GM19395 (cell line): ENCODE measurements around the gene CFAP299.
A peak's percentile ranks its signal among the peaks of the same experiment; 100 is the strongest.

ENCODE experiments used
- ATAC-seq: cut with Tn5 transposase; IDR thresholded peaks from one replicate; pipeline ENCODE4 v1.9.1; 2021; ENCODE audit warnings: mild to moderate bottlenecking, moderate library complexity; ENCODE audit not compliant: unreplicated experiment

CFAP299 gene

DNA sequence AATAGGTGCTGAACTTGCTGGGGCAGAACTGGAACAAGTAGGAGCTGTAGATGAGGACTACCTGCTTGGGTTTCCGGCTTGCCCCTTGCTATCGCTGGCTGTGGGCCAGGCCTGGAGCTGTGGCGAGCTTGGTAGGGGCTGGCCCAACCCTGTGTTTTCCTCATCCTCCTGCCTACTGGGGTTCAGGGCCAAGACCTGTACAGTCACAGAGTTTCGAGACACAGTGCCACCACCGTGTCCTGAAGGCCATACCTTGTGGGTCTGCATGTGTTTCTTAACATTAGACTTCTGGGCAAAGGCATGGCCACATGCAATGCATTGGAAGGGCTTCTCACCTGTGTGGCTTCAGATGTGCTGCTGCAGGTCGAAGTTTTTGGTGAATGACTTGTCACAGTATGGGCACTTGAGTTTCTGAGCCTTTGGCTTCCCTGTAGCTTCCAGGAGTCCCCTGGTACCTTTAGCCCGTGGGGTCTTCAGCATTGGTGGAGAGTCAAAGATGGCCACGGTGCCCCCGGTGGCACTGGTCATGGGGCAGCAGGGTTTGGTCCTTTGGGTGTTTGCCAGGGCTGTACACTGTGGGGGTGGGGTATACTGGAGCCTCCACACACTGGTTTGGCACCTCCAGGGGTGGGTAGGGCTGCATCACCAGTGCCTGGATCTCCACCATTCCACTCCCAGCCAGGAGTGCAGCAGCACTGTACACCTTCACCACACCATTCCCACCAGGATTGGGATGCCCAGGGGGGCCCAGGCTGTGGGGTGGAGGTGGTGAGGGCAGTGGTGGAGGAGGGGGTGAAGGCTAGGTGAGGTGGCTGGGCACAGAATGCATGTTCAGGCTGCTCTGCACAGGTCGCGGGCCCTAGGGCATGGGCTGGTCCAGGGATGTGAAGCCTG lies 52.1 kb downstream of the CFAP299 start:
- no peak for ATAC-seq

DNA sequence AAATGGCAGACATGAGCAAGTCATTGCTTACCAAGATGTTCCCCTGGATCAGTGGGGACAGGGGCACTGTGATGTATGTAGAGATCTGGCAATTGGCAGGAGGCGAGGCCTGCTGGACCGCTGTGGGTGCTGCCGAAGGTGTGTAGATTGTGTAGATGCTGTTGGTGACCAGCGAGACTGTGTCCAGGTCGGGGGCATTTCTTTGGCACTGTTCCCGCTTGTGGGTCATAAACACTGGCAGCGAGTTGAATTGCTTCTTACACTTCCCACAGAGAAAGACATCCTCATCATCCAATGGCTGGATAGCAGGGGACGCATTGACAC lies 52.7 kb downstream of the CFAP299 start:
- ATAC-seq, result no peak

DNA sequence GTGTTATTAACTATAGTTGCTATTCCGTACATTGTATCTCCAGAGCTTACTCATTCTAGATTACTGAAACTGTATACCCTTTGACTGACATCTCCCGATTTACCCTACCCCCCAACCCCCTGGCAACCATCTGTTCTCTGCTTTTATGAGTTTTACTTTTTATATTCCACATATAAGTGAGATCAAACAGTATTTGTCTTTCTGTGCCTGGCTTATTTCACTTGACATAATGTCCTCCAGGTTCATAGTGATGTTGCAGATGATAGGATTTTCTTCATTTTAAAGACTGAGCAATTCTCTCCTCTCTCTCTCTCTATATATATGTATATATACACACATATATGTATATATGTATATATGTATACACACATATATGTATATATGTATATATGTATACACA lies 54.6 kb downstream of the CFAP299 start:
- no peak for ATAC-seq

DNA sequence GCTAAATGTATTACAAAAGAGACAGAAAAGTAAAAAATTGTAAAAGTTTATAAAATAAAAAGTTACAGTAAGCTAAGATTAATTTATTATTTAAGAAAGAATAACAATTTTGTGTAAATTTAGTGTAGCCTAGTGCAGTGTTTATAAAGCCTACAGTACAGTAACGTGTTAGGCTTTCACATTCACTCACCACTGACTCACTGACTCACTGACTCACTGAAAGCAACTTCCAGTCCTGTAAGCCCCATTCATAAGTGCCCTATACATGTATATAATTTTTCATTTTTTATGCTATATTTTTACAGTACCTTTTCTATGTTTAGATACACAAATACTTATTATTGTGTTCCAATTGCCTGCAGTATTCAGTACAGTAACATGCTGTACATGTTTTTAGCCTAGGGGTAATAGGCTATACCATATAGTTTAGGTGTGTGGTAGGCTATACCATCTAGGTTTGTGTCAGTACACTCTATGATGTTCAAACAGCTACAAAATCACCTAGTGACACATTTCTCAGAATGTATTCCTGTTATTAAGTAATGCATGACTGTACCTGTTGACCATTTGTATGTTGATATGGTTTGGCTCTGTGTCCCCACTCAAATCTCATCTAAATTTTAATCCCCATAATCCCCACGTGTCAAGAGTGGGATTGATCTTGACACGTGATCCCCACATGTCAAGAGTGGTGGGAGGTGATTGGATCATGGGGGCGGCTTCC lies 57.9 kb downstream of the CFAP299 start:
- ATAC-seq, result peak; percentile 78

DNA sequence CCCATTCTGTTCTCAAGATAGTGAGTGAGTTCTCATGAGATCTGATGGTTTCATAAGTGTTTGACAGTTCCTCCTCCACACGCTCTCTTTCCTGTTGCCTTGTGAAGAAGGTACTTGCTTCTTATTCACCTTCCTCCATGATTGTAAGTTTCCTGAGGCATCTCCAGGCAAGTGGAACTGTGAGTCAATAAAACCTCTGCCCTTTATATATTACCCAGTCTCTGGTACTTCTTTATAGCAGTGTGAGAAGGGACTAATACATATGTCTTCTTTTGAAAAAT lies 58.4 kb downstream of the CFAP299 start:
- ATAC-seq, result no peak

DNA sequence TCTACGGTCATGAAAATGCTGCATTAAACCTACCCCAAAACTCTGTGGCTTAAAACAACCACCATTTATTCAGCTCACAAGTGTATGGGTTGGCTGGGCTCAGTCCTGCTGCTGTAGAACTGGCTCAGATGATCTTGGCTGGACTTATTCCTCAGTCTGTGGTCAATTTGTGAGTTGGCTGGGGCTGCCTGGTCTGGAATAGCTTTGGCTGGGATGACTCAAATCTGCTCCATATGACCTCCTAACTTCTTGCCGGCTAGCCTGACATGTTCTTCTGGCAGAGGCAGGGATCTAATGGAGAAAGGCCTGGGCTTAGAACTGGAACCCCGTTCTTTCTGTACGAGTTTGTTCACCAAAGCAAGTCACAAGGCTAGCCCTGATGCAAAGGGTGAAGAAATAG lies 71.7 kb downstream of the CFAP299 start:
- no peak for ATAC-seq

DNA sequence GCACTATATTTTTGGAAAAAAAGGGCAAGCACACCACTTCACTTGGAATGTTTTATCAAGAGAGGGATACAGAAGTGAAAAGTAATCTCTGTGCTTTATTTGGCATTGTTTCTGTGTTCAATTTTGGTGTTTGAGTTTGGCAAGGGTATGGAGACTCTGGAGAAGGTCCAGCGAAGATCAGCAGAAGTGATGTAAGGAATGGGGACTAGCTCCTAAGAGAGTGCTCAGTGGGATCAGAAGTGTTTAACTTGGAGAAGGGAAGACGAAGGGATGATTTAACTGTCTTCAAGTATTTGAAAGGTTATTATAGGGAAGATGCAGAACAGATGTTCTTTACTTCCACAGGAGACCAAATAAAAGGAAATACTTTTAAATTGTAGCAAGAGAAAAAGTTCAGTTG lies 74.3 kb downstream of the CFAP299 start:
- no peak for ATAC-seq

DNA sequence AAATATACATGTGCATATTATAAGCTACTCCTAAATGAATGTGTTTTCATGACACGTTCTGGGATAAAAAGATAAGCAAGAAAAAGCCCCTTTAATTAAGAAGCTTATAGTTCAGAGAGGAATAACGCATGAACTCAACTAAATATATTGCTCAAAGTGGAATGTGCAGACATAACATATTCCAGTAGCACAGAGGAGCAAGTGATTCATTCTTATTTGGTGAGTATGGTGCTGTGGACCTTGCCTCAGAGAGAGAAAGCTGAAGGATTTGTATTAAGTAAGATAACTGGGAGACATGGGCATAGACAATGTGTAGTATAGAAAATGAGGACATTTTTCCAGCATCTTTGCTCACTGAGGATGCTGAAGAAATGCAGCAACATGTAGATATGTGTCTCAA lies 76.8 kb downstream of the CFAP299 start:
- no peak for ATAC-seq

DNA sequence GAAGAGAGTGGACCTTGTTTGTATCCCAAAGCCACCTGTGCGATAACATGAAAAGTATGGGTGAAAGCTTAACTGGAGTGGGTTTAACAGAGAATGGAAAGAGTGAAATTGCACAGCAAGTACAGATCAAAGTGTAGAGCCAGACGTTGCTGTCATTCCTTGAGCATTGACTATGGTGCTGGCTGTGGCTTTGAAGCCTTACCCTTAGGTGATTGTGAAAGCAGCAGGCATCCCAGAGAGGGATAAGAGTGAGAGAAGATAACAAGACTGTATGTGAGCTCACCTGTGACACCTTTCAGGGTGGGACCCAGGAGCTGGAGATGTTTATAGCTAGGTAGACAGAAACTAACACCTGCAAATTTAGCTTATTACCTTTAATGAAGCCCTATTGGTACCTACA lies 77.6 kb downstream of the CFAP299 start:
- ATAC-seq, result no peak

DNA sequence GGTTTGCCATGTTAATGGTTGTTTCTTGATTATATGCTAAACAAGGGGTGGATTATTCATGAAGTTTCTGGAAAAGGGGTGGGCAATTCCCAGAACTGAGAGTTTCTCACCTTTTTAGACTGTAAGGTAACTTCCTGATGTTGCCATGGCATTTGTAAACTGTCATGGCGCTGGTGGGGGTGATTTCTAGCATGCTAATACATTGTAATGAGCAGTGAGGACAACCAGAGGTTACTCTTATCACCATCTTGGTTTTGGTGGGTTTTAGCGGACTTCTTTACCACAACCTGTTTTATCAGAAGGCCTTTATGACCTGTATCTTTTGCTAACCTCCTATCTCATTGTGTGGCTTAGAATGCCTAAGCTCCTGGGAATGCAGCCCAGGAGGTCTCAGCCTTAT lies 81.5 kb downstream of the CFAP299 start:
- no peak for ATAC-seq

DNA sequence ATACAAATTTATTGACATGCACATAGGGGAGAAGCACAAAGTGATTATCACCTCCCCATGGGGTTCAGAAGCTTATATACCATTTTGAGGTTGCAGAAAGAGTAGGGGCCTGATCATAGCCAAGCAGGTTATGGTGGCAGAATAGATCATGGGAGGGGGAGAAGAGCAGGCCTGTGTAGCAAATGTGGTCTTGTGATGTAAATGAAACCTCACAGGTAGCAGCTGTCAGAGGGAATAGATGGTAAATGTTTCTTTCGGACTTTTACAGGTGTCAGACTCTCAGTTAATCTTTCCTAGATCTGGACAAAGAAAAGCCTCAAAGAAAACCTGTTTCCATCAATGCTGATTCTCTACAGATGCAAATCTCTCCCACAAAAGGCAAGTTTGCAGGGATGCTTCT lies 84.4 kb downstream of the CFAP299 start:
- ATAC-seq, result no peak

DNA sequence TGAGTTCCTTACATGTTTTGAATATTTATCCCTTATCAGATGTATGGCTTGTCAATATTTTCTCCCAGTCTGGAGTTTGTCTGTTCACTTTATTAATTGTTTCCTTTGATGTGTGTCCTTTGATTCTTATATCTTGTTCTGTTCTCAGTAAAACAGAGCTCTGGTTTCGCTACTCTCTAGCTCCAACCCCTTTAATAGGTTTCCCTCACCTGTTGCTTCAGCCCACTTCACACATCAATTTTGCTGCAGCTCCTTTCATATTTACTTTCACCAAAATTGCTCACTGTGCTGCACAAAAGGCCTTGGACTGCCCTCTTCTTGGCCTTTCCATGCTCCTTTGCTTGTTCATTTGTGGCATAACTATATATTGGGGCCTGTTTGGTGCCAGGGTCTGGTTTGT lies 85.1 kb downstream of the CFAP299 start:
- no peak for ATAC-seq

DNA sequence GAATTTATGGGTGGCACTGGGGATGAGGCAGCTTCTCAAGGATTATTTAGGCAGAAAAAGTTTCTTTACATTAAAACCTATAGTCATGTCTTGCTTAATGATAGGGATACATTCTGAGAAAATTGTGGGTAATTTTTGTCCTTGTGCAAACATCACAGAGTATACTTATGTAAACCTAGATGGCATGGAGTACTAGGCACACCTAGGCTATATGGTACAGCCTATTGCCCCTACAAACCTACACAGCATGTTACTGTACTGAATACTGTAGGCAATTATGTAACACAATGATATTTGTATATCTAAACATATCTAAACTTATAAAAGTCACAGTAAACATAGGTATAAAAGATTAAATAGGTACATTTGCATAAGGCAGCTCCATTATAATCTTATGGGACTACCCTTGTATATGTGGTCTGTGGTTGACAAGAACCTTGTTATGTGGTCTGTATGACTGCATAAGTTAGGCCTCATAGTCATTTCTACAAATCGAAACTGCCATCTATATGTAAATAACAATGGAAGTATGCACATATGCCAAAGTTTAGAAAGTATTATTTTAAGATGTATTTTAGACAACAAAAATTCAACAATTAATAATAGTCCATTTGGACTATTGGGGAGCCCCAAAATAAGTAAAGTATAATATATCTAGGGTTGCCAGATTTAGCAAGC lies 87.3 kb downstream of the CFAP299 start:
- ATAC-seq, result peak; percentile 57

DNA sequence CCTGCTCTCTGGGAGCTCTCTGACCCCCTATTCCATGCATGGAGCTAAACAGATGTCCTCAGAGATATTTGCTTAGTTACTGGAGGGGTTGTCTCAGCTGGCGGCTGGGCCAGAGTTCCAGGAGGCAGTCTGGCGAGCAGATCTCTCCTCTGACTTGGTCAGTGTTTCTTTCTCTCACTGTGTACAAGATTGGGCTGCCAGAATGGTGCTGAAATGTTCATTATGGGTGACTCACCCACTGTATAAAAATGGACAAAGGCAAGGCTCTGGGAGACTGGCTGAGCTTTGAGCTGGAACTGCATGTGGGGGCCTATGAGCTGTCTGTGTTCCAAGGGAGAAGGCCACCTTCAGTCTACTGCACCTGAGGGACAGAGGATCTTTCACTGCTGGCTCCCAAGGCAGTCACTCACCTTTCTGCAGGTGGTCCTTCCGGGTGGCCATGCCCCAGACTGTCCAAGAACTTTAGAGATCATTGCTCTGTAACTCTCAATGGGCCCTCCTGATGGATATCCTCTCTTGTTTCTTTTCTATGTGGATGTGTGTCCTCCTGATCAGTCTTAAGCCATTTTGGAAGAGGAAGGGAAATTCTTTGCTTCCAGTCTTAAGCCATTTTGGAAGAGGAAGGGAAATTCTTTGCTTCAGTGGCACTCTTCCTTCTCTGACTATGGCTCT lies 88.2 kb downstream of the CFAP299 start:
- ATAC-seq, result no peak

DNA sequence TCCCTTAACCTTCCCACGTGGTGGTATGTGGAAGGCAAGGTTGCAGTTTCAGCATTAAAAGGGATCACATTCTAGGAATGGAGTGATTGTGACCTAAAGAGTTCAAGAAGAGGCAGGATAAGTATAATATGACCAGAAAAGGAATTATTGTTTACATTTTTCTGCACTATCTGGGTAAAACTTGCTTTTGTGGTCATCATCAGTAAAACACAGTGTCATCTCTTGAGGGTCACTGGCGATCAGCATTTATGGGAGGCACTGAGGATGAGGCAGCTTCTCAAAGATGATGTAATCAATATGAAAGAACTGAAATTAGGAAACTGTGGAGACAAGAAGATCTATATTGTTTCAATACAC lies 88.7 kb downstream of the CFAP299 start:
- ATAC-seq, result no peak

DNA sequence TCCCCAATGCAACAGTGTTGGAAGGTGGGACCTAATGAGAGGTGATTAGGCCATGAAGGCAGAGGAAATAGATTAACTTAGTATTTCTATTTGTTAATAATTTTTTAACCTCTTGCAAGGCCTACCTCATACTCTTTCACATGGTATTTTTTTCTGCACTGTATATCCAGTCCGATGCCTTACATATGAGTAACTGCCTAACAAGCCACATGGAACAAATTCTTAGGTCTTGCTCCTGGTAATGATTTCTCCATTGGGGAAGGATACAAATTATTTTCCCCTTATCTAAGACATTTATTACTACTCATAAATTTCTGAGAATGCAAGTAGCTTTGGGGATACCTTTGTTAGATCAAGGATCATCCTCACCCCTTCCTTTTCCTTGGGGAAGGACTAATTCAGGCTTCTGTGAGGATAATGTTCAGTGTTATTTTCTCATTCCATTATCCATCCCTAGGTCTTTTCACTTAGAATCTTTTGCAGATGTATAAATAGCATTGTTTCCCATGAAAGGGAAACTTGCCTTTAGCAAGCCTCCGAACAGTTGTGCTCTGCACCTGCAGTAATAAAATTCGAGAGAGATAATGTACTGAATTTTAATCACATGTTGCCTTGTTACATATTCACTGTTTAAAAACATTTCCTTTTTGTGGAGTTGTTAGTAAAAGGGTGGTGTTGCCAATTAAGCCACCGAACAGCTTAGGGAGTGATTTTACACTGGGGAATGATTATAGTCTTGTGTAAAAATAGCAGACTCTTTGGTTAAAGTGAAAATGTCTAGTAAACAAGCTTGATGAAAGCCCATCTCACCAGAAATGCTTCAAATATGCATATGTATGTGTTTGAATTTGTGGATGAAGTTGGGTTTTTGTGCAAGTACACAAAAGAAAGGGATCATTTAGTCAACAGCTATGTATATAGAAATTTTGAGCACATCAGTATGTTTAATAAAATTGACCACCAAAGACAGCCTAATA lies 89.9 kb downstream of the CFAP299 start:
- ATAC-seq, result no peak

DNA sequence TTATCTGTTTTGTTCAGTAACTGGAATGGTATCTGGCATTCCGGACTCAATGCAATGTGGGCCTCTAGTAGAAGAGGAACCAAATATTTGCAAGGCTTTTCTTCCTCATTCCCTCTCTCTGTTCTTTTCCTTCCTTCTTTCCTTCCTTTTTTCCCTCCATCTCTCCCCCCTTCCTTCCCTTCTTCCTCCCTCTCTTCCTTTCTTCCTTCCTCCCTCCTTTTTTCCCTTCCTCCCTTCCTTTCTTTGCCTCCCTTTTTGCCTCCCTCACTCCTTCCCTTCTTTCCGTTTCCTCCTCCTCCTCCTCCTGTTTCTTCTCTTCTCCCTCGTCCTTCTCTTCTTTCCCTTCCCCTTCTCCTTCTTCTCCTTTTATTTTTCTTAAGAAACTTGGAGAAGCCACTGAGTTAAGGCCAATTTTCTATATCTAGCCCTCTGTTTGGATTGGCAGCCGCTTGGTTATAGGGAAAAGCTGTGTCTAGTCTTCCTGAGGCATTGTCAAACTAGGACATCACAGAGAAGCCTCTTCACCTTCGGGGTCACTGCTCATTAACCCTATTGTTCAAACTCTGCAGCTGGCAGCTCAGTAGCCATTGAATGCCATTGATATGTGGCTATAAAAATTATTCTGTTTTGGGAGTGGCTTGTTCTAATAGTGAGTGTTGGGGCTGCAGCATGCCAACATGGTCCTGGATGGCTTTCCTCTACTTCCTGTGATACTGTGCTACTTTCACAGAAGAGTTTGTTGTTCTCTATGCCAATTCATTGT lies 95.9 kb downstream of the CFAP299 start:
- no peak for ATAC-seq

DNA sequence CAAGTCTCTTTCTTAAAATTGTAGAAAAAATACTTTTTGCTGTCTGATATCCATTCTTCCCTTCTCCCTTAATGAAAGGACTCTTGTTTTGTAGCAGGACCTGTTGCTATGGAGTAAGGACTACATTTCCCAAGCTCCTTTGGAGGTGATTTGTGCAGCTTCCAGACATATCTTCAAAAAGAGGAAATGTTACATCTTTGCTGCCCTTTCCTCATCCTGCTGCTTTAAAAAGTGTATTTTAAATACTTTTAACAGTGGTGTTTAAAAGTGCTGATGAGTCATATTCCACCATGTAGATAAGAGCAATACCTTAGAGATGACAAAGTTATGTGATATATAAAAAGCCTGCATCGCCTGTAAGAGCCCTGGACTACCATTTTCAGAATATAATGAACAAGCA lies 98.7 kb downstream of the CFAP299 start:
- no peak for ATAC-seq

DNA sequence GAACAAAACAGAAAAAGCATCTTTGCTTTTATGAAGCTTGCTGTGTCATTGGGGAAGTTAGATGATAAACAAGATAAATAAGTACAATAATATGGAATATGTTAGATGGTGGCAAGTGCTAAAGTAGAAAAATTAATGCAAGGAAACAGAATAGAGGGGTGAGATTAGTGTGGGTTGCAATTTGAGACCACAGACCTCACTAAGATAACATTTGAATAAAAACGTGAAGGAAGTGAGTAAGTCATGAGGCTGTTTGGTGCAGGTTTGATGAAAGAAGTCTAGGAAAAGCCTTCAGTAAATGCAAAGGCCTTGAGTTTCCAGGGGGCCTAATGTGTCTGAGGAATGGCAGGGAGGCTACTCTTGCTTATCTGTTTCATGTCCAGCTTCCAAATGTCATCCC lies 102.5 kb downstream of the CFAP299 start:
- ATAC-seq, result no peak
